Measurements from ENCODE around the gene SESTD1. TPM values are rescaled to one million over a fixed set of nuclear protein-coding genes. Genes with fewer than 3 reads are reported as not detected.

The SESTD1 gene
- polyA plus RNA-seq, 3 donors = 25.3 to 44.4 (median 25.3) TPM

- no peak for TF ChIP-seq CTCF (IDR thresholded peaks at IDR 0.05)
- WGBS (ENCODE audit: insufficient coverage) = no CpG with 5 or more reads among the region's 5 CpGs
- Mint-ChIP-seq H3K4me1 (no peaks in the 10 kb centered on the region), H3K4me3 (no peak overlapping the region), H3K27me3 (ENCODE audit: low read depth in 3 of 3) (peaks cover 0 to 2% (median 2%) of the 10 kb centered on the region in 3 donors), H3K9me3 (peaks cover 1 to 17% (median 7%) of the 10 kb centered on the region in 7 donors), H3K36me3 (no peaks in the 10 kb centered on the region), H3K27ac (no peak overlapping the region)
- intact Hi-C loops (cut with micrococcal nuclease) = no loop called here
- Histone ChIP-seq H3K27ac (ENCODE audit: low read depth in 1 of 2, low read length in 2 of 2) (no peak overlapping the region), H2AFZ (ENCODE audit: insufficient read depth, low read depth, low read length, poor library complexity, severe bottlenecking) (no peak overlapping the region), H3K4me2 (replicated peaks; ENCODE audit: extremely low read depth, low read length, poor library complexity, severe bottlenecking) (no peak overlapping the region), H3K27me3 (ENCODE audit: control insufficient read depth in 2 of 2, insufficient read depth in 2 of 2, low read length in 2 of 2) (no peaks in the 10 kb centered on the region), H3K9me3 (replicated peaks in 1 of 2; ENCODE audit: control insufficient read depth in 1 of 2, insufficient read depth in 1 of 2, low read length in 2 of 2) (peaks cover 0 to 7% of the 10 kb centered on the region in 2 donors), H3K4me1 (ENCODE audit: control insufficient read depth in 1 of 2, insufficient read depth in 2 of 2, low read length in 2 of 2) (no peaks in the 10 kb centered on the region), H3K36me3 (replicated peaks in 1 of 2; ENCODE audit: control insufficient read depth in 1 of 2, insufficient read depth in 2 of 2, low read length in 2 of 2) (no peaks in the 10 kb centered on the region), H3K4me3 (replicated peaks in 1 of 3; ENCODE audit: low read depth in 2 of 3, low read length in 3 of 3) (no peak overlapping the region), H3K79me2 (ENCODE audit: insufficient read depth, low read length) (no peaks in the 10 kb centered on the region), H4K20me1 (ENCODE audit: insufficient read depth, low read length) (no peaks in the 10 kb centered on the region), H3K9ac (ENCODE audit: insufficient read depth, low read length, poor library complexity, severe bottlenecking) (no peak overlapping the region)
- DNase-seq = no peak
Observed at GRCh38 chr2:179298666-179299065, 34.0 kb upstream of the SESTD1 start.

GRCh38 chr2:179297927-179298326 is 33.3 kb upstream of the SESTD1 start:
- no peaks in the 10 kb centered on the region for H4K20me1 ChIP-seq (ENCODE audit: insufficient read depth, low read length)
- Mint-ChIP-seq H3K27me3 (ENCODE audit: low read depth in 3 of 3) (peaks cover 0 to 2% (median 2%) of the 10 kb centered on the region in 3 donors), H3K4me1 (no peaks in the 10 kb centered on the region), H3K27ac (no peak overlapping the region), H3K9me3 (peaks cover 1 to 17% (median 7%) of the 10 kb centered on the region in 7 donors), H3K36me3 (no peaks in the 10 kb centered on the region), H3K4me3 (no peak overlapping the region)
- no CpG with 5 or more reads among the region's 2 CpGs for WGBS (ENCODE audit: insufficient coverage)
- H3K4me3 ChIP-seq (replicated peaks in 1 of 3; ENCODE audit: low read depth in 2 of 3, low read length in 3 of 3) = no peak overlapping the region
- H3K27me3 ChIP-seq (ENCODE audit: control insufficient read depth in 2 of 2, insufficient read depth in 2 of 2, low read length in 2 of 2) = no peaks in the 10 kb centered on the region
- H3K27ac ChIP-seq (ENCODE audit: low read depth in 1 of 2, low read length in 2 of 2) = no peak overlapping the region
- H3K9ac ChIP-seq (ENCODE audit: insufficient read depth, low read length, poor library complexity, severe bottlenecking) = no peak overlapping the region
- H3K36me3 ChIP-seq (replicated peaks in 1 of 2; ENCODE audit: control insufficient read depth in 1 of 2, insufficient read depth in 2 of 2, low read length in 2 of 2) = no peaks in the 10 kb centered on the region
- no peak overlapping the region for H3K4me2 ChIP-seq (replicated peaks; ENCODE audit: extremely low read depth, low read length, poor library complexity, severe bottlenecking)
- H2AFZ ChIP-seq (ENCODE audit: insufficient read depth, low read depth, low read length, poor library complexity, severe bottlenecking) = no peak overlapping the region
- TF ChIP-seq CTCF (IDR thresholded peaks at IDR 0.05) = no peak
- H3K79me2 ChIP-seq (ENCODE audit: insufficient read depth, low read length) = no peaks in the 10 kb centered on the region
- intact Hi-C loops (cut with micrococcal nuclease) = no loop called here
- peaks cover 0 to 7% of the 10 kb centered on the region in 2 donors for H3K9me3 ChIP-seq (replicated peaks in 1 of 2; ENCODE audit: control insufficient read depth in 1 of 2, insufficient read depth in 1 of 2, low read length in 2 of 2)
- no peak for DNase-seq
- no peaks in the 10 kb centered on the region for H3K4me1 ChIP-seq (ENCODE audit: control insufficient read depth in 1 of 2, insufficient read depth in 2 of 2, low read length in 2 of 2)

All from CD14-positive monocyte (primary cell).